GM12864 (cell line): ENCODE data around the gene C5orf58.

Experiments used
- DNase-seq: peaks from one replicate; pipeline ENCODE4 v3.0.0-alpha.2; 2011; ENCODE audit warnings: low read depth
- H3K4me3 ChIP-seq: 2 replicates; pipeline ENCODE4 v1.5.1; 2011; ENCODE audit warnings: mild to moderate bottlenecking, low read depth, low read length, control low read depth
- CTCF ChIP-seq: IDR thresholded peaks from 2 replicates; pipeline ENCODE4 v1.5.1; 2011; ENCODE audit warnings: low read depth, mild to moderate bottlenecking, moderate library complexity, low read length, control low read depth, inconsistent platforms; ENCODE audit errors: missing control alignments

The C5orf58 gene

DNA sequence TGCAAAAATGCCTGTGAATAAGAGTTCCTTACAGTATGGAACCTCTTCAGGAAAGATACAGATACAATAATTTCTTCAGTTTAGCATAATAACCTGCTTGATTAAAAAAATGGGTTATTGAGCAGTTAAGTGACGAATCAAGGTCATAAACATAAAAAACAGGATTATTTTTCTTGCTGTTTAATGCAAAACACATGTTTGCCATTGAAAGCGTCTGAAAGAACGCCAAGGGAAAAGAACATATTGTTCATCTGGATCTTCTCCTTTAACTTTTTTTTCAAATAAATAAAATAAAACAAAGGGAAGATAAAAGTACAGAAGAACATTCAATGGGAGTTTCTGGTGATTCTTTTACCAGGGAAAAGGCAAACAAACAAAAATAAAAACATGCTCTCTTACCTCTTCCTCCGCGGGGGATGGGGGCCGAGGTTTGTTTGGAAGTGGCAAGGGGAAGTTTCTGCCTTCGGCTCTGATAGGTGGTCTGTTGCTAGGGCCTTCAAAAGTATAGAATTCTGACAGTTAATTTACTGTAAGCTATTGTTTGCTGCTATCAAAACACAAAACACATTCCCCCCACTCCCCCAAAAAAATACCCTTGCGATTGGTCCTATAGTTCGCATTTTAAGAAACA lies 20.1 kb downstream of the C5orf58 start:
- DNase-seq, result no peak
- no peak overlapping the region for H3K4me3 ChIP-seq
- TF ChIP-seq CTCF, result no peak

DNA sequence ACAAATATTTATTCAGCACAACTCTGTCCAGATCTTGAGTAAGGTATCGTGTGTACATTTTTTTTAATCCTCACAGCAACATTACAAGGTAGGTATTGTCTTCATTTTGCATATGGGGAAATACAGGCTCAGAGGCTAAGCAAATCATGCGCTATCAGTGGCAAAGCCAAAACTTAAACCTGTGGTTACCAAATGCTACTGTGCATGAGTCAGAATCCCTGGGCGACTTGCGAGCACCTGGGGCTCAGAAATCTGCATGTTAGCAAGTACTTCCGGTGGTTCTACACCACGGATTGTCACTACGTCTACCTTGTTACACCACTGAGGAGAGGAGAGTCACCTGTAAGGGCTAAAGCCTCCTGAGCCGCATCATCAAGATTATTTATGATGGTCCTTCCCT lies 21.3 kb downstream of the C5orf58 start:
- no peak for DNase-seq
- no peak overlapping the region for H3K4me3 ChIP-seq
- TF ChIP-seq CTCF, result no peak

DNA sequence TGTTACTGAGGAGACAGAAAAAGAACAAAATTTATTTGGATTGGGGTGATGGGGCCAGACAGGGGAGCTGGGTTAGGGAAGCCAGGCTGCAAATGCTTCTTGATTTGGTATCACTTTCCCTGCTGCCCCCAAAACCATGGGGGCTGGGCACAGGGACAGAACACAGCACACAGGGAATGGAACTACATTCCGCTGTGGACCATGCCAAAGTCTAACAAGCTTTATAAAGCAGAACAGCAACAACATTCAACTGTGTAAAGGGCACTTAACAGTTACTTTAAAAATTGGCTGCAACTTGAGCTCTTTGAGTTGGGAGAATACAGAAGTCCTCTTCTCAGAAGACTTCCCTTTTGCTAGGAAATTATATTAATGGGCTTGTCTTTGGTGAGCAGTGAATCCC lies 23.8 kb downstream of the C5orf58 start:
- no peak overlapping the region for H3K4me3 ChIP-seq
- TF ChIP-seq CTCF, result no peak
- no peak for DNase-seq

- H3K4me3 ChIP-seq, result no peak overlapping the region
- no peak for TF ChIP-seq CTCF
- DNase-seq, result no peak
Observed at GRCh38 chr5:170257370-170257769, 24.6 kb downstream of the C5orf58 start.

- no peak for DNase-seq
- H3K4me3 ChIP-seq, result no peak overlapping the region
- TF ChIP-seq CTCF, result no peak
Observed at GRCh38 chr5:170261528-170262043, 28.8 kb downstream of the C5orf58 start.

DNA sequence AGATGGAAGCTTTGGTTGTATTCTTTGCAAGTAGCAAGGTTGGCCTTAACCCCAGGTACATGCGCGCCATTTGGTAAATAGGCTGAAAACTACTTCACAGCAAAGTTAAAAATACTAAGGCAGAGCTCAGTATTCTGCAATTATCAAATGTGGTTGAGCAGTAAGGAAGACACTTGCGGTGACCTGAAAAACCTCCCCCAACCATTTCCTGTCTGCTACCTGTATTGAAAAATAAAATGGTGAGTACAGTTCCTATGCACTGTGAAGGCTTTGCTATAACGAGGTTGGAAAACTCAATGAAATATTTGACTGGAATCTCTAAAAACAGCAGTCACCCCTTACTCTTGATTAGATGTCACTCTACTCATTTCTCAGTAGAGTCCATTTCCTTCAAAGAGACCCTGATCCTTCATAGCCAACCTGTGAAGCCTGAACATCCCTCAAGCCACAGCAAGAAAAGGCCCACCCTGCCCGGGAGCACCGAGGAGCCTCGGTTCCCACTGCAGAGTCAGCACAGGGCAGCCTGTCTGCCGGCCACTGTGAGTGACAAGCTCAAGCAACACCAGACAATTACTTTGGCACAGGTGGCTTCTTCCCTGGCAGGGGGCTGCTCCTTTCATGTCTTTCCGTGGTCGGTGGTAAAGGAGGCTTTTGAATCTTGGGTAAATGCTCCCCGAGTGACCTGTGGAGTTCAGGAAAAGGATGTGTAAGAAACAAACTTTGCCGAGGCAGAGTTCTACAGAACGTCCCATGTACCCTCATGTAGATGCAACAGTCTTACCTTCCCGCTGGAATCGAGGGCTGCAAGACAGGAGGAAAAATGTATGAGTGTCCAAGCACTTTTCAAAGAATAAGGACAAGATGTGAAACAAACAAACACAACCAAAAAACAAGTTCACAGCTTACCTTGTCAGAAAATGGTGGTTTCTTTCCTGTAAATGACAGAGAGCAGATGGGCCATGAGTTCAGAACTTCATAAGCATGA lies 29.6 kb downstream of the C5orf58 start:
- H3K4me3 ChIP-seq, result no peak overlapping the region

More for the DNA sequence above, 29.6 kb downstream of the C5orf58 start:
- TF ChIP-seq CTCF, result no peak
- DNase-seq, result no peak
